NCI-H146 treated with DMSO at 0.1 percent for 48 hours (cell line): Measurements from ENCODE around the gene DZIP1.

ENCODE experiments used
- DNase-seq: peaks from one replicate; lab custom pipeline; 2025; ENCODE audit not compliant: unreplicated experiment; lab: John Stamatoyannopoulos, UW

DZIP1 gene

GRCh38 chr13:95552539-95553441 lies 91.7 kb downstream of the DZIP1 start, which contains the start of gene CLDN10:
TSS of gene CLDN10 (plus strand) at chr13:95552720. CDS start at chr13:95552754, 34 bp downstream.
- DNase-seq = peak; percentile 16

DNA sequence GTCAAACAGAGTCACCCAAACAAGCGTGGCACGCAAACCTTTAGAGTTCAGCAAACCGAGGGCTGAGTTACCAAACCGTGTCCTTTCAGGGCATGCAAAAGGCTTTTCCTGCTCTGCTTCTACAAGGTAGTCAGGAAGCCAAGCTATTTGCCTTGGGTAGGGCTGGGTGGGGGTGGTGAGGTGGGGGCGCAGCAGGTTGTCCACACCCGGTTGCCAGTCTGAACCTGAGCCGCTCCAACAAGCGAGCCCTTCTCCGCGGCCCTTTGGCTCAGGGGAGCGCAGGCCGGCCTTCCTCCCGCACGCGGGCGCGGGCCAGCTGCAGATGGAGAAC lies 92.3 kb downstream of the DZIP1 start:
- no peak for DNase-seq

- no peak for DNase-seq
Measured at GRCh38 chr13:95547531-95548167, 96.9 kb downstream of the DZIP1 start.

DNA sequence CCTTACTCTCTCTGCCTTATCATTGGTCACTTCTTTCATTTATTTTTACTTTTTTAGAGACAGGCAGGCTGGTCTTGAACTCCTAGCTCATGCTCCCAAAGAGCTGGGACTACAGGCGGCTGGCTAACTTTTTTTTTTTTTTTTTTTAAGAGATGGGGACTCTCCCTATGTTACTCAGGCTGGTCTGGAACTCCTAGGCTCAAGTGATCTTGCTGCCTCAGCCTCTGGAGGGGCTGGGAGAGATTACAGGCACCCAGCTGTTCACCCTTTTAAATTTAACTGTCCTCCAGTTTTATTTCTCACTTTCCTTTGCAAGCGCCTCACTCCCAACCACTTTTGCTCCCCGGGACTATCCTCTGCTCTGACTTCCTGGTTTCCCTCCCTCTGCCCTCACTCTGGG lies 97.6 kb downstream of the DZIP1 start:
- no peak for DNase-seq

DNA sequence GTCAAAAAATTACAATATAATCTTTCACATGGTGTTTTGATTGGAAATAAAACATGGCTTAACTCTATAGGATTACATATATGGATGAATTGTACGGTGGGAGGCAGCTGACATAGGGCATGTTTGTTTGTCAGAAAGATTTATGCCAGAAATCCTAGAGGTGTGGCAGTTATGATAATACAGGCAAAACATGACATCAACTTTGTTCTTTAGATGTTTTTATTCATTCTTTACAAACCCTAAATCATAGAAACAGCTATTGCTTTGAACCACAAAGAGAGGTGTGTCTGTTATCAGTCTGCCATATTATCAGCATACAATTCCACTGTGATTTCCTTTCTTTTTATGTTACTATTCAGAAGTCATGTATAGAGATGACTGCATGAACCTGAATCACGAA lies 100.2 kb downstream of the DZIP1 start:
- no peak for DNase-seq

DNA sequence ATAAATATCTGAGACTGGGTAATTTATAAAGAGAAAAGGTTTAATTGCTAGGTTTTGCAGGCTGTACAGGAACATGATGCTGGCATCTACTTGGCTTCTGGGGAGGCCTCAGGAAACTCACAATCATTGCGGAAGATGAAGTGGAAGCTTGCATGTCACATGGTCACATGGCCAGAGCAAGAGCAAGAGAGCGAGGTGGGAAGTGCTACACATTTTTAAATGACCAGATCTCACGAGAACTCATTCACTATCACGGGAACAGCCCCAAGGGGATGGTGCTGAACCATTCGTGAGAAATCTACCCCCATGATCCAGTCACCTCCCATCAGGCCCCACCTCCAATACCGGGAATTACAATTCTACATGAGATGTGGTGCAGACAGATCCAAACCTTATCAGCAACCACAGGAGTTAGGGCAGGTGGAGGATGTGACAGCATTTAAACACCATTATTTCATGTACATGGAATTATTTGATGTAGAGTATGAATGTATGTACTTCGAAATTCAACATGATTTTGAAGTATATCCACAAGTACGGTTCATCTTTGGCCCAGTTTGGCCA lies 102.5 kb downstream of the DZIP1 start:
- no peak for DNase-seq

GRCh38 chr13:95541308-95541707 lies 103.2 kb downstream of the DZIP1 start:
- no peak for DNase-seq

DNA sequence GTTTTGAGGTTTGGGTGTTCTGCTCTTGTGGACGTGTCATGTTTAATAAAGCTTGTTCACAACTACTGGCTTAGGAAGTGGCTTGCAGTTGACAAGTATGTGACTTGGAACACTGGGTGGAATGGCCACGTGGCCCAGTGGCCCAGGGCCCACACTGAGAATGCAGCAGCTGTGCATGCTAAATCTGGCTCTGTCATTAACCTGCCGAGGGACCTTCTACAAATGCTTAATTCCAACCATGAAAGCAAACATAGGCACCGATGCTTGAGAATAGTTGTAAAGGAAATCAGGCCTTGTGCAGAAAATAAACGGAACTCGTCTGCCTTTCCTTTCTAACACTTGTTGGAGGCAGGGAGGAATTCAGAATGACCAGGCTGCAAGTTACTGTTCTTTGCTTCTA lies 103.6 kb downstream of the DZIP1 start:
- peak; percentile 47 for DNase-seq

GRCh38 chr13:95536632-95537241 lies 107.8 kb downstream of the DZIP1 start:
- DNase-seq = peak; percentile 36

DNA sequence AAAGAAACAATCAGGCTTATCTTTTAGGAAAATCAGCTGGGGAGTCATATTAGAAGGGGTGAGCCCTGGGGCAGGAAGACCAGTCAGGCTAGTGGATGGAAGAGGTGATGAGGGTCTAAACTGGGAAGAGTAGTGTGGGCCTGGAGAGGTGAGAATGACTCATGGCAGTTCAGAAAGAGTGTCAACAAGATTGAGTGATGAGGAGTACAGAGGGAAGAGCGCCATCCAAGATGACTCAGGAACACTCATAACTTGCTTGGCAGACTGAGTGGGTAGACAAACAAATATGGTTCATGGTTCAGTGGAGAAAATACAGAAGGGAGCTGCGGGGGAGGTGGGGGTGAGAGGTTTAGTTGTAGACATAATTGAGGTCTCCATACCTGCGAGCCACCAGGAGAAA lies 109.3 kb downstream of the DZIP1 start:
- DNase-seq = peak; percentile 19

- no peak for DNase-seq
Measured at GRCh38 chr13:95533545-95534160, 110.9 kb downstream of the DZIP1 start.

- no peak for DNase-seq
Measured at GRCh38 chr13:95530178-95530577, 114.3 kb downstream of the DZIP1 start.
